NT2/D1 (cell line): ENCODE results near the gene RIMS1.

ENCODE experiments used
- DNase-seq: peaks from one replicate; pipeline ENCODE4 v3.0.0-alpha.2; 2011; ENCODE audit warnings: low read depth, low spot score
- H3K27me3 ChIP-seq: 2 replicates; pipeline ENCODE4 v1.6.0; 2011; ENCODE audit warnings: mild to moderate bottlenecking; ENCODE audit not compliant: insufficient read length, insufficient read depth
- H3K36me3 ChIP-seq: 2 replicates; pipeline ENCODE4 v1.6.1; 2011; ENCODE audit warnings: mild to moderate bottlenecking, low read length, mixed read lengths; ENCODE audit not compliant: insufficient read depth, insufficient read length
- H3K4me1 ChIP-seq: 2 replicates; pipeline ENCODE4 v1.5.1; 2011; ENCODE audit not compliant: insufficient read depth, insufficient read length
- H3K4me3 ChIP-seq: 2 replicates; pipeline ENCODE4 v1.5.1; 2011; ENCODE audit warnings: low read depth; ENCODE audit not compliant: insufficient read length
- H3K9ac ChIP-seq: 2 replicates; pipeline ENCODE4 v1.6.0; 2011; ENCODE audit warnings: low read depth; ENCODE audit not compliant: insufficient read length
- H3K9me3 ChIP-seq: 2 replicates; pipeline ENCODE4 v1.5.1; 2011; ENCODE audit warnings: mild to moderate bottlenecking, low read length; ENCODE audit not compliant: insufficient read depth
- SUZ12 ChIP-seq: IDR thresholded peaks from 2 replicates; pipeline ENCODE4 v1.6.1; 2011; ENCODE audit not compliant: insufficient read length, insufficient read depth; ENCODE audit errors: extremely low read depth
- YY1 ChIP-seq: IDR thresholded peaks from 2 replicates; pipeline ENCODE4 v1.6.1; 2011; ENCODE audit not compliant: insufficient read length, insufficient read depth
- ZNF274 ChIP-seq: IDR thresholded peaks from 2 replicates; pipeline ENCODE4 v1.6.1; 2011; ENCODE audit warnings: mild to moderate bottlenecking, low read depth, low read length

RIMS1 gene

GRCh38 chr6:72032086-72032485 lies 145.7 kb downstream of the RIMS1 start:
- Histone ChIP-seq H3K4me3 (no peak overlapping the region), H3K36me3 (no peaks in the 10 kb centered on the region), H3K4me1 (no peaks in the 10 kb centered on the region), H3K9ac (no peak overlapping the region), H3K27me3 (no peaks in the 10 kb centered on the region), H3K9me3 (no peaks in the 10 kb centered on the region)
- no peak for DNase-seq
- TF ChIP-seq ZNF274 (no peak), SUZ12 (no peak), YY1 (no peak)

GRCh38 chr6:72035486-72035885 lies 149.1 kb downstream of the RIMS1 start:
- no peaks in the 10 kb centered on the region for H3K27me3 ChIP-seq
- H3K4me3 ChIP-seq: no peak overlapping the region
- no peaks in the 10 kb centered on the region for H3K4me1 ChIP-seq
- H3K9me3 ChIP-seq: no peaks in the 10 kb centered on the region
- no peak overlapping the region for H3K9ac ChIP-seq
- no peaks in the 10 kb centered on the region for H3K36me3 ChIP-seq
- TF ChIP-seq YY1 (no peak), SUZ12 (no peak), ZNF274 (no peak)
- no peak for DNase-seq

GRCh38 chr6:72035966-72036365 lies 149.6 kb downstream of the RIMS1 start:
- no peak overlapping the region for H3K4me3 ChIP-seq
- no peak for DNase-seq
- H3K27me3 ChIP-seq: no peaks in the 10 kb centered on the region
- no peaks in the 10 kb centered on the region for H3K9me3 ChIP-seq
- H3K4me1 ChIP-seq: no peaks in the 10 kb centered on the region
- H3K36me3 ChIP-seq: no peaks in the 10 kb centered on the region
- H3K9ac ChIP-seq: no peak overlapping the region
- TF ChIP-seq SUZ12 (no peak), YY1 (no peak), ZNF274 (no peak)

- H3K27me3 ChIP-seq: no peaks in the 10 kb centered on the region
- H3K9me3 ChIP-seq: no peaks in the 10 kb centered on the region
- no peak overlapping the region for H3K4me3 ChIP-seq
- H3K36me3 ChIP-seq: no peaks in the 10 kb centered on the region
- TF ChIP-seq YY1: no peak
- TF ChIP-seq SUZ12: no peak
- no peak for TF ChIP-seq ZNF274
- H3K9ac ChIP-seq: no peak overlapping the region
- no peak for DNase-seq
- no peaks in the 10 kb centered on the region for H3K4me1 ChIP-seq
Measured at GRCh38 chr6:72037006-72037405, 150.7 kb downstream of the RIMS1 start.

- H3K9me3 ChIP-seq: no peaks in the 10 kb centered on the region
- H3K4me3 ChIP-seq: no peak overlapping the region
- H3K27me3 ChIP-seq: no peaks in the 10 kb centered on the region
- no peaks in the 10 kb centered on the region for H3K4me1 ChIP-seq
- no peaks in the 10 kb centered on the region for H3K36me3 ChIP-seq
- TF ChIP-seq YY1: no peak
- TF ChIP-seq ZNF274: no peak
- TF ChIP-seq SUZ12: no peak
- DNase-seq: no peak
- H3K9ac ChIP-seq: no peak overlapping the region
Measured at GRCh38 chr6:72040111-72040510, 153.8 kb downstream of the RIMS1 start.

GRCh38 chr6:72042088-72042487 lies 155.7 kb downstream of the RIMS1 start:
- H3K9ac ChIP-seq: no peak overlapping the region
- TF ChIP-seq SUZ12: no peak
- no peak for TF ChIP-seq YY1
- TF ChIP-seq ZNF274: no peak
- H3K4me3 ChIP-seq: no peak overlapping the region
- no peaks in the 10 kb centered on the region for H3K27me3 ChIP-seq
- H3K9me3 ChIP-seq: no peaks in the 10 kb centered on the region
- DNase-seq: no peak
- H3K4me1 ChIP-seq: no peaks in the 10 kb centered on the region
- no peaks in the 10 kb centered on the region for H3K36me3 ChIP-seq

GRCh38 chr6:72048080-72048479 lies 161.7 kb downstream of the RIMS1 start:
- no peak for DNase-seq
- TF ChIP-seq ZNF274: no peak
- TF ChIP-seq YY1: no peak
- TF ChIP-seq SUZ12: no peak
- Histone ChIP-seq H3K4me3 (no peak overlapping the region), H3K36me3 (no peaks in the 10 kb centered on the region), H3K9me3 (no peaks in the 10 kb centered on the region), H3K4me1 (no peaks in the 10 kb centered on the region), H3K9ac (no peak overlapping the region), H3K27me3 (no peaks in the 10 kb centered on the region)
